Measurements from ENCODE around the gene IL5.
A peak's percentile ranks its signal among the peaks of the same experiment; 100 is the strongest.
"Not testable (repeated sequence)": the region's sequence is repeated elsewhere in the genome, so short reads cannot be mapped to it uniquely, and the experiment has no call there.

IL5 gene

DNA sequence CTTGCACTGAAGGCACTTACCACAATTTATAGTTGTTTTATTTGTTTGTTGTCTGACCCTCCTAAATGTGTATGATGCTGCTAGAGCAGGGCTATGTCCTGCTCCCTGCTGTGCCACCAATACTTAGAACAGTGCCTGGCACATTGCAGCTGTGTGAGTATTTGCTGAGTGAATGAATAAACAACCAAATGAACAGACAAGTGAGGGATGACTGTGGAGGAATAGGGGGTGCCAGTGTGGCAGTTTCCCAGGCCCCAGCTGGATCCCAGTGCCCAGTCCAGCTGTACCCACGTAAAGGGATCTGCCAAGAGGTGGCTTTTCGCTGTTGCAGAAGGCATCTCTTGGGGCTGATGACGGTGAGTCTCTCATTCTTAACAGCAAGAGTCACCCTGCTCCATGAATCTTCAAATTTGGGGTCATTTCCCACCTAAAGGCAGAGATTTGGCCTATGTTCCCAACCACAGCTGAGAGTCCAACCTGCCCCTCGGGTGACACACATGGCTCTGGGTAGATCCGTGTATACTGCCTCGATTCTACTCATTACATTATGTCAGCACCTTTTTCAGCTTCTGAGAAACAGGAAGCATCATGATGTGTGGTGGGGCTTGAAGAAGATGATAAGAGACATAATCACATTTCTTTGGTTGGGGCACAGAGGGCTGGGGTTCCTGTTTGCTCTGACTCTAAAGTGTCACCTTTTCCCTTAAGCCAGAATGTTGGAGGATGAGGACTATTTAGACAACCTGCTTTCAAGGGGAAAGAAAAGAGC lies 14.3 kb downstream of the IL5 start:
- DNase-seq: no peak

GRCh38 chr5:132528021-132528420 lies 15.3 kb downstream of the IL5 start:
- DNase-seq: no peak

DNA sequence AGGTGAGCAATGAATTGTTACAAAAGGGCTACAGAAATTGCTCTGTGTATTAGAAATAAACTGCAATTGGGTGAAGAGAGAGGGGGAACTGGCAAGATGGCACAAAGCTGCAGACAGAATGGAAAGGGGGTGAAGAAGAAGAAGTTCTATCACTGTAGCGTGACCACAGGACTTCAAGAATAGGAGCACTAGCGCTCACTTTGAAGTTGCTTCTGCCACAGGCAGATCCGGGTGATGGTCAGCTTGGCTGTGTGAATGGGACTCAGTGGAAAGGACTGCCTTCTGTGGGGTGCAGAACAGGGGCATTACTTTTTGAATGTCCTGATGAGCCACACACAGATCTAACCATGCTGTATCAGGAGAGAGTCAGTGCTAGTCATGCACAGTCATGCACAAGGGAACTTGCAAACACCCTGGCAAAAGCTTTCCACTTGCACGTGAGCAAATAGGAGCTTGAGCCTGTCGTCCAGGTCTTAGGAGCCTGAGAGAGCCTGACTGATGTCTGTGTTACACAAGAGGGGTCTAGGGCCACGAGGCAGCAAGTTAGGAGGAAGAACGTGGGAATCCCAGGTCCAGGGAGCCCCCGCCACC lies 16.3 kb downstream of the IL5 start:
- no peak for DNase-seq

- DNase-seq: no peak
Observed at GRCh38 chr5:132526290-132526973, 16.9 kb downstream of the IL5 start.

- DNase-seq: no peak
Observed at GRCh38 chr5:132525299-132525724, 18.0 kb downstream of the IL5 start.

DNA sequence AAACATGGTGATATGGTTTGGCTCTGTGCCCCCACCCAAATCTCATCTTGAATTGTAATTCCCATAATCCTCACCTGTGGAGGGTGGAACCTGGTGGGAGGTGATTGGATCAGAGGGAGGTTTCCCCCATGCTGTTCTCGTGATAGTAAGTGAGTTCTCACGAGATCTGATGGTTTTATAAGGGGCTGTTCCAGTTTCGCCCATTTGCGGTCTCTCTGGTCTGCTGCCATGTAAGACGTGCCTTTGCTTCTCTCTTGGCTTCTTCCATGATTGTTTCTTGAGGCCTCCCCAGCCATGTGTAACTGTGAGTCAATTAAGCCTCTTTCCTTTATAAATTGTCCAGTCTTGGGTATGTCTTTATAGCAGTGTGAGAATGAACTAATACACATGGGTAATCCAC lies 18.4 kb downstream of the IL5 start:
- DNase-seq: not testable (repeated sequence)

- not testable (repeated sequence) for DNase-seq
Observed at GRCh38 chr5:132522067-132522466, 21.3 kb downstream of the IL5 start.

GRCh38 chr5:132513618-132514336 lies 29.5 kb downstream of the IL5 start:
- DNase-seq: not testable (repeated sequence)

- DNase-seq: no peak
Observed at GRCh38 chr5:132510076-132510475, 33.2 kb downstream of the IL5 start.

GRCh38 chr5:132506094-132506692 lies 37.1 kb downstream of the IL5 start:
- DNase-seq: no peak

GRCh38 chr5:132505641-132506040 lies 37.7 kb downstream of the IL5 start:
- DNase-seq: no peak

- DNase-seq: no peak
Observed at GRCh38 chr5:132504746-132505145, 38.6 kb downstream of the IL5 start.

- no peak for DNase-seq
Observed at GRCh38 chr5:132503244-132503643, 40.1 kb downstream of the IL5 start.

DNA sequence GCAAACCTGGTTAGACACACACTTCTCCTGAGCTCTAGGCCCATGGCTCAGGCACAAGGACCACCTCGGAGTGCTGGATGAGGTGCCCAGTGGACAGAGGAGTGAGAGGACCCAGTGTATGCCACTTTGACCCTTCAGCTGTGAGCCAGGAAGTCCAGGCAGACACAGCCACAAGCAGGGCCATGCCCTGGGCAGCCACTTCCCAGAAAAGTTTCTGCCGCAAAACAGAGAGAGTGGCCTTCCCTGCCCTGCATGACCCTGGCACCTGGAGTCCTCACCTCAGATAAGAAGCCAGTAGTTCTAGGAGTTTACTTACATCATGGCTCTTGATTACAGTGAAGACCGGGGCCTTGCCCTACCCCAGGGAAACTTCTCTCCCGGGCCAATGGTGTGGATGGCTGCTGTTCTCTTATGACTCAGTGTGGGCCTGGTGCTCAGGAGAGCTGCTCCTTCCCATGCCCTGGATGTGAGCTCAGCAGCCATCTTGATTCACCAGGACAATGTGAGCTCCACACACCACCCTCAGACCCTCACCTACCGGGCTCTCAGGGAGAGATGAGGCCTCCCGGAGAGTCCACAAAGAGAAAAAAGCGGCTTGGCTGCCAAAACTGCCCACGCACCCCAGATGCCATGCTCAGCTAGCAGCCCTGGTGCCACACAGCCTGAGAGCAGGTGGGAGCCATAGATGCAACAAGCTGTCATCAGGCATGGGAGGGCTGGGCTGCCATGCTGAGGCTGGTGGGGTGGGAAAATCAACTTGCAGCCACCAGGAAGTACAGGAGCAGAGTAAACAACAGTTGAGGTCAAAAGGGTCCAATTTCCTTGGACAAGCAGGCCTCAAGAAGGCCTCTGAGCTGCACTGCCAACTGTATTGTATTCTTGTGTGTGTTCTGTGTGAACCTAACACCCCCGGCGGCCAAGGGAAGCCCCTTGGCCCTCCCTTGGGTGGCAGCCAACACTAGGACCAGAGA lies 41.1 kb downstream of the IL5 start:
- DNase-seq: no peak

DNA sequence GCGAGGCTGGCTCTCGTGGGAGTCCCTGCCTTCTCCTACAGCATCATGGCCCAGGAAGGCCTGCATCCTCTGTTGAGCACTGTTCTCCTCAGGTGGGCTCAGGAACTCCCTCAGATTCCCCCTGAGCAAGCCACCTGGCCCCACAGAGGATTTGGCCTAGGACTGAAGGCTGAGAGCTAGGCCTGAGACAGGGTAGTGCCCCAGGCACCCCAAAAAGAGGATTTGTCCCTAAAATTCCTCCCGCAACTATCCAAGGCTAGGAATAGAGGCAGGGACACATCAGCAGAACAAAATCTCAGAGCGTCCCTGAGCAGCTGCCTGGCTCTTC lies 41.7 kb downstream of the IL5 start:
- no peak for DNase-seq

- peak; percentile 23 for DNase-seq
Observed at GRCh38 chr5:132500931-132501628, 42.2 kb downstream of the IL5 start.

DNA sequence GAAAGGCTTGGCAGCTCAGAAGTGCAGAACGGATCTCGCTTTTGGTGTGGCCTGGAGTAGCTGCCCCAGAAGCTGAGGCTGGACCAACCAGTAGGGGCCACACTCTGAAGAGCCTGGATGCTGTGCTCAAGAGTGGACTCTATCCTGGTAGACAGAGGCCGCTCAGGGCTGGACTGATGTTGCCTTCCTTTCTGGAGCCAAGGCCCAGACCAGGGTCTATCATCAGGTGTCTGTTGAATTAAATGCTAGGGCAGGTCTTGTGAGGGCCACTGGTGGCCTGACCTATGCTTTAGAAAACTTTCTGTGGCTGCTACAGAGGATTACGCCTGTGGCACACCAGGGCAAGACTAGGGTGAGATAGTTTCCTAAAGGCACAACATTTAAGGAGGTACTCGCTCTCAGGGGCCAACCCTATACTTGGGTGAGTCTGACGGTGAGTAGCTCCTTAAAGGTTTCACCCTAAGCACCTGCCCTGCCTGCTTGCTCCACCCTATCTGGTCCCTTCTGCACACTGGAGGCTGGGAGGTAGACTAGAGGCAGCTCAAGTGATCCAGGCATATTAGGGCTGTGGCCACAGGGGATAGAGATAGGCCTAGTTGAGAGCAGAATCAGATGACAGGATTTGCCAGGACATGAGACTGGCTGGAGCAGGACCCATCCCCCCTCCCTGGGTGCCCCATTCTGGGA lies 42.9 kb downstream of the IL5 start:
- no peak for DNase-seq

DNA sequence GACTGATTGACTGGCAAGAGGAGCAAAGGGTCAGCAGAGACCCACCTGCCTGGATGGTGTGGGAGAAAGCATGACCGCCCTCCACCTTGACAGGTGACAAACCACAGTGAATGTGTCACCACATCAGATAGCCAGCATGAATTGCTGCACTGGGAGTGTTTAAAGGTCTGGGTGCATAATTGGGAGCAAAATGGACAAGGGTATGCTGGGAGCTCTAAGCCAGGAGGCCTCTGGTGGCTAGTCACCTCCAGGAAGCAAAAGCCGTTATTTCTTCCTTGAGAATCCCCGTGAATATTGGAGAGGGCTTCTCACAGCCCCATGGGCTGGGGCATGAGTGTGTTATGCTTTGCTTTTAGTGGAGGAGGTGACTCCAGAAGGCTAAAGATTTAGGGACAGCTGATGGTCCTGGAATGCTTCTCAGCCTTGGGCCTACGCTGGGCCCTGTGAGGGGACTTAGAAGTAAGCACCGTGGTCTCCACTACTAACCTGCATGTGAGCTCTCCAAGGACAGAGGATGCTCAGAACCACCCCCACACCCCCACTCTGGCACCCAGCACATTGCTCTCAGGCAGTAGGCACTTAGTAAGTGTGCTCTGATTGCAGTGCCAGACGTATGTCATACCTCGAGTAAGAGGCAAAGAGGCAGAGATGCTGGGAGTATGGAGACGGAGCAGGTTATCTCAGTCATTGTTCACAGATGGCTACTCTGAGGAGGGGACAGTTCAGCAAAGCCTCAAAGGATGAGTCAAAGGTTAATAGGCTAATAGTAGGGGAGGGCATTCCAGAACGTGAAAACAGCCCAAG lies 43.7 kb downstream of the IL5 start:
- no peak for DNase-seq

- DNase-seq: no peak
Observed at GRCh38 chr5:132498686-132499271, 44.5 kb downstream of the IL5 start.
